ENCODE data around the gene ESR2.

GRCh38 chr14:64238631-64239030 lies 55.5 kb downstream of the ESR2 start:
- no peak for TF ChIP-seq CTCF (conservative IDR thresholded peaks at IDR 0.05 in 1 of 2, IDR thresholded peaks at IDR 0.05 in 1 of 2; ENCODE audit: extremely low read depth in 1 of 2, insufficient read depth in 1 of 2, low read depth in 1 of 2, low read length in 2 of 2)
- TF ChIP-seq EZH2 (IDR thresholded peaks at IDR 0.05; ENCODE audit: borderline replicate concordance, low read length), result no peak

All from mammary epithelial cell (primary cell).